HCT116 (cell line): ENCODE data around the gene TATDN2.

Experiments used
- CTCF ChIP-seq, 3 experiments: fragments of 200-600 bp in 1 of 3; sonication (generic) in 1 of 3; IDR thresholded peaks in 2 of 3; conservative IDR thresholded peaks in 1 of 3; 2 replicates each; pipeline ENCODE4 v1.5.1; 2012 to 2017; ENCODE audit warnings: low read depth in 2 of 3, low read length in 2 of 3, antibody characterized with exemption in 1 of 3, borderline replicate concordance in 1 of 3, control low read depth in 1 of 3, mild to moderate bottlenecking in 1 of 3, mixed read lengths in 1 of 3, mixed run types in 1 of 3, moderate library complexity in 1 of 3; ENCODE audit not compliant: insufficient read depth in 1 of 3
- EZH2 ChIP-seq: fragments of 200-600 bp; sonication (generic); IDR thresholded peaks from 2 replicates; pipeline ENCODE4 v1.6.1; 2017; ENCODE audit warnings: antibody characterized with exemption, mixed run types
- POLR2A ChIP-seq: IDR thresholded peaks from 2 replicates; pipeline ENCODE4 v1.7.0; 2011; ENCODE audit warnings: borderline replicate concordance; ENCODE audit not compliant: insufficient read depth, insufficient read length; ENCODE audit errors: extremely low read depth
- SIN3A ChIP-seq: IDR thresholded peaks from 2 replicates; pipeline ENCODE4 v1.6.1; 2012; ENCODE audit warnings: low read depth

- TF ChIP-seq SIN3A, result no peak
- TF ChIP-seq POLR2A, result no peak
- TF ChIP-seq CTCF (IDR thresholded peaks at IDR 0.05 in 2 of 3, conservative IDR thresholded peaks at IDR 0.05 in 1 of 3; ENCODE audit: borderline replicate concordance in 1 of 3, insufficient read depth in 1 of 3, low read depth in 2 of 3, low read length in 2 of 3), result no peak
- no peak for TF ChIP-seq EZH2
These were observed 56.6 kb downstream of the TATDN2 start for GRCh38 chr3:10304905-10305304.
